Esophagus muscularis mucosa (tissue), 4 donors: ENCODE measurements around the gene DDX21.

Experiments used
- CTCF ChIP-seq, 3 experiments: fragments of 200-600 bp in 2 of 3; fragments of 450-650 bp in 1 of 3; sonication (generic) in 2 of 3; IDR thresholded peaks; one replicate each; pipeline ENCODE4 v1.5.1; 2017 to 2019; ENCODE audit warnings: antibody characterized with exemption in 3 of 3, mild to moderate bottlenecking in 2 of 3, moderate library complexity in 1 of 3
- EP300 ChIP-seq: sonication (generic); formaldehyde crosslinking; IDR thresholded peaks from one replicate; pipeline ENCODE4 v1.6.1; 2017; ENCODE audit warnings: antibody characterized with exemption
- POLR2A ChIP-seq: fragments of 450-650 bp; IDR thresholded peaks from one replicate; pipeline ENCODE4 v1.6.1; 2017; ENCODE audit warnings: antibody characterized with exemption, moderate library complexity, mild to moderate bottlenecking, low read depth
- POLR2AphosphoS5 ChIP-seq, 2 donors: sonication (generic); formaldehyde crosslinking; IDR thresholded peaks; one replicate each; pipeline ENCODE4 v1.6.1; 2017; ENCODE audit warnings: antibody characterized with exemption in 2 of 2

DNA sequence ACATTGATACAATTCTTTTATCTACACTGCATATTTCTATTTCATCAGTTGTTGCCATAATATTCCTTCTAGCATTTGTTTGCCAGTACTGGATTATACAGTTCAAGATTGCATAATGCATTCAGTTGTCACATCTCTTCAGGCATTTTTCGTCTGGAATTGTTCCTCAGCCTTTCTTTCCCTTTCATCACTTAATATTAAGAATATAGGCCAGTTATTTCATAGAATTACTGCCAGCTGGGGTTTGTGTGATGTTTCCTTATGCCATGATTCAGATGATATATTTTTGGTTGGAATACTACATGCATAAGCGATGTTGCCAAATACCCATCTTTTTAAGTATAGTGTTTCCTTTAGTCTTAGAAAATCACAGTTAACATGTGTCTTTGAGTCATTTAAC lies 53.4 kb downstream of the DDX21 start:
- TF ChIP-seq POLR2AphosphoS5 (IDR thresholded peaks at IDR 0.05) (no peak), CTCF (IDR thresholded peaks at IDR 0.05) (no peak), POLR2A (no peak), EP300 (no peak)
